Right lobe of liver (tissue), 6 donors: Measurements from ENCODE around the gene PTPRM. TPM values are rescaled to one million over a fixed set of nuclear protein-coding genes. Genes with fewer than 3 reads are reported as not detected.

ENCODE experiments used
- ATAC-seq, 4 donors: fragments of 200-7000 bp; cut with Tn5 transposase; one replicate each; pipeline ENCODE4 v1.9.1; 2020; ENCODE audit warnings: mild to moderate bottlenecking in 4 of 4, moderate library complexity in 4 of 4
- DNase-seq, 3 donors: peaks; one replicate each; pipeline ENCODE4 v3.0.0-alpha.2; 2020
- H3K27ac ChIP-seq, 3 donors: fragments of 200-600 bp; one replicate each; pipeline ENCODE4 v1.8.0; 2022
- H3K27me3 ChIP-seq, 2 donors: fragments of 200-600 bp; one replicate each; pipeline ENCODE4 v1.8.0; 2022
- H3K36me3 ChIP-seq, 4 donors: fragments of 200-600 bp; sonication (generic) in 1 of 4; one replicate each; pipeline versions ENCODE4 v1.5.1 to v1.8.0; 2017 to 2022; ENCODE audit warnings: control low read depth in 1 of 4
- H3K4me1 ChIP-seq, 4 donors: fragments of 200-600 bp; sonication (generic) in 1 of 4; one replicate each; pipeline versions ENCODE4 v1.5.1 to v1.8.0; 2017 to 2022; ENCODE audit warnings: control low read depth in 1 of 4
- H3K4me3 ChIP-seq, 3 donors: fragments of 200-600 bp; one replicate each; pipeline ENCODE4 v1.8.0; 2022
- H3K9me3 ChIP-seq, 4 donors: fragments of 200-600 bp; sonication (generic) in 1 of 4; one replicate each; pipeline versions ENCODE4 v1.5.1 to v1.8.0; 2017 to 2022; ENCODE audit warnings: control low read depth in 1 of 4
- CTCF ChIP-seq, 4 donors: fragments of 200-600 bp in 3 of 4; fragments of 450-650 bp in 1 of 4; IDR thresholded peaks; one replicate each; pipeline versions ENCODE4 v1.5.1 to v1.8.0; 2016 to 2022; ENCODE audit warnings: antibody characterized with exemption in 4 of 4, mild to moderate bottlenecking in 2 of 4
- POLR2A ChIP-seq: fragments of 450-650 bp; IDR thresholded peaks from one replicate; pipeline ENCODE4 v1.6.1; 2017; ENCODE audit warnings: antibody characterized with exemption, mild to moderate bottlenecking
- WGBS: methylation state at CpG from one replicate; pipeline ENCODE4 v1.1.6; 2018; ENCODE audit warnings: low coverage, low lambda C conversion rate; ENCODE audit not compliant: insufficient coverage; ENCODE audit errors: missing lambda C conversion rate; 5-methylcytosine and 5-hydroxymethylcytosine counted together
- intact Hi-C, 2 donors: fragments of 100-400 bp; cut with DNase I; formaldehyde crosslinking; loops; one replicate each; pipeline versions ENCODE4 v1.11.2 to v1.14.1; 2022
- total RNA-seq, 6 experiments: library from RNA; depleted of rRNA in 2 of 6; stranded (reverse); fragments of >200 nt in 2 of 6; fragmentation: NEBNext Ultra II Directional in 3 of 6; extraction: Animal tissue kit (Norgen Biotek cat#: 25700) in 3 of 6; gene quantifications; one replicate each; pipeline versions ENCODE4 v1.1.0 to v1.2.4, GENCODE V29; 2016 to 2023
- donor health status: DM: no; HTN: yes; CAD: no.
- donor health status: DM: no; HTN: no; CAD: no.
- donor health status: DM: no; HTN: no; CAD: no.
- donor health status: DM: no; HTN: yes; CAD: no.
- donor health status: DM: no; HTN: yes; CAD: no.

Gene PTPRM
- total RNA-seq, 6 experiments from 2014 or later: 15.1 to 45.7 (median 26.5) TPM

- DNase-seq: no peak
Observed at GRCh38 chr18:8300751-8301410, 733.8 kb downstream of the PTPRM start.

GRCh38 chr18:8301427-8302172 lies 734.5 kb downstream of the PTPRM start:
- H3K4me3 ChIP-seq: no peak overlapping the region
- H3K27ac ChIP-seq: no peak overlapping the region
- intact Hi-C loops: no loop called here
- H3K4me1 ChIP-seq: peaks cover 0 to 38% (median 15%) of the 10 kb centered on the region in 4 donors
- DNase-seq (peak; percentile 77 to 94 (median 82)), ATAC-seq (peak; percentile 70 to 83 (median 76))
- no peaks in the 10 kb centered on the region for H3K36me3 ChIP-seq
- no peaks in the 10 kb centered on the region for H3K9me3 ChIP-seq
- TF ChIP-seq POLR2A (no peak), CTCF (IDR thresholded peaks at IDR 0.05) (no peak)
- H3K27me3 ChIP-seq: no peaks in the 10 kb centered on the region
- WGBS: 67% methylated on average over 10 of the region's 10 CpGs

More at GRCh38 chr18:8300751-8301410, 733.8 kb downstream of the PTPRM start:
- TF ChIP-seq CTCF (IDR thresholded peaks at IDR 0.05) (no peak), POLR2A (no peak)
- ATAC-seq: no peak
- no peaks in the 10 kb centered on the region for H3K36me3 ChIP-seq
- H3K4me1 ChIP-seq: peaks cover 0 to 38% (median 15%) of the 10 kb centered on the region in 4 donors
- no peak overlapping the region for H3K27ac ChIP-seq
- H3K4me3 ChIP-seq: no peak overlapping the region
- no peaks in the 10 kb centered on the region for H3K27me3 ChIP-seq
- 54% methylated on average over 5 of the region's 6 CpGs for WGBS
- no peaks in the 10 kb centered on the region for H3K9me3 ChIP-seq
- intact Hi-C loops: no loop called here

- Histone ChIP-seq H3K4me1 (peaks cover 0 to 34% (median 14%) of the 10 kb centered on the region in 4 donors), H3K9me3 (no peaks in the 10 kb centered on the region), H3K27me3 (no peaks in the 10 kb centered on the region), H3K36me3 (no peaks in the 10 kb centered on the region), H3K4me3 (no peak overlapping the region), H3K27ac (no peak overlapping the region)
- WGBS: 93% methylated on average over 4 of the region's 7 CpGs
- TF ChIP-seq CTCF (IDR thresholded peaks at IDR 0.05): no peak
- TF ChIP-seq POLR2A: no peak
- no peak for ATAC-seq
- intact Hi-C loops: no loop called here
- DNase-seq: no peak
Observed at GRCh38 chr18:8303151-8303755, 736.1 kb downstream of the PTPRM start.

GRCh38 chr18:8307960-8308359 lies 740.8 kb downstream of the PTPRM start:
- intact Hi-C loops: no loop called here
- ATAC-seq (no peak), DNase-seq (no peak)
- Histone ChIP-seq H3K27me3 (no peaks in the 10 kb centered on the region), H3K4me3 (no peak overlapping the region), H3K36me3 (no peaks in the 10 kb centered on the region), H3K4me1 (no peaks in the 10 kb centered on the region), H3K27ac (no peak overlapping the region), H3K9me3 (no peaks in the 10 kb centered on the region)
- TF ChIP-seq POLR2A (no peak), CTCF (IDR thresholded peaks at IDR 0.05) (no peak)
